K562 (cell line): ENCODE results near the gene STK11. TPM values are rescaled to one million over a fixed set of nuclear protein-coding genes. Genes with fewer than 3 reads are reported as not detected.

Source experiments
- BCL6 ChIP-seq: fragments of 250-450 bp; sonication (Bioruptor Pico); IDR thresholded peaks from 2 replicates; pipeline ENCODE4 v1.4.0; 2020
- CHD7 ChIP-seq: fragments of 200-600 bp; sonication (generic); IDR thresholded peaks from one replicate; pipeline ENCODE4 v1.6.1; 2012; ENCODE audit warnings: mild to moderate bottlenecking, low read depth, low read length, inconsistent platforms
- ETS2 ChIP-seq: IDR thresholded peaks from 2 replicates; pipeline ENCODE4 v1.6.1; 2016; ENCODE audit warnings: borderline replicate concordance, missing genetic modification characterization, mild to moderate bottlenecking, moderate library complexity, missing compliant biosample characterization; ENCODE audit not compliant: poor library complexity, severe bottlenecking
- HOXB6 ChIP-seq: fragments of 250-450 bp; sonication (Bioruptor Pico); IDR thresholded peaks from 2 replicates; pipeline ENCODE4 v1.5.1; 2022; ENCODE audit warnings: mild to moderate bottlenecking, borderline replicate concordance
- JUNB ChIP-seq: fragments of 450-650 bp; formaldehyde crosslinking; conservative IDR thresholded peaks from 2 replicates; pipeline ENCODE4 v1.4.0; 2020; ENCODE audit warnings: mild to moderate bottlenecking
- MTA3 ChIP-seq: fragments of 450-650 bp; formaldehyde crosslinking; IDR thresholded peaks from 2 replicates; pipeline ENCODE4 v1.6.1; 2017; ENCODE audit warnings: mild to moderate bottlenecking, borderline replicate concordance
- NELFE ChIP-seq: IDR thresholded peaks from 2 replicates; pipeline ENCODE4 v1.6.1; 2011; ENCODE audit warnings: mild to moderate bottlenecking; ENCODE audit not compliant: insufficient read depth, insufficient read length
- SMARCA4 ChIP-seq: fragments of 450-650 bp; IDR thresholded peaks from 2 replicates; pipeline ENCODE4 v1.6.1; 2016
- TRIM25 ChIP-seq: fragments of 450-650 bp; IDR thresholded peaks from 2 replicates; pipeline ENCODE4 v1.7.0; 2016; ENCODE audit warnings: borderline replicate concordance
- ZBTB8A ChIP-seq: fragments of 450-650 bp; IDR thresholded peaks from 2 replicates; pipeline ENCODE4 v1.6.1; 2018; ENCODE audit warnings: mild to moderate bottlenecking, moderate library complexity; ENCODE audit not compliant: partially characterized antibody
- ZKSCAN1 ChIP-seq: fragments of 150-350 bp; IDR thresholded peaks from 2 replicates; pipeline ENCODE4 v1.6.1; 2016; ENCODE audit warnings: low read depth, low read length
- ZNF274 ChIP-seq: IDR thresholded peaks from 2 replicates; pipeline ENCODE4 v1.6.1; 2011; ENCODE audit warnings: low read depth, mild to moderate bottlenecking, low read length, moderate library complexity, borderline replicate concordance
- ZNF436 ChIP-seq: fragments of 250-450, 450-650 bp; sonication (Bioruptor Pico); formaldehyde crosslinking; IDR thresholded peaks from 2 replicates; pipeline ENCODE4 v1.7.0; 2020; ENCODE audit warnings: mild to moderate bottlenecking
- ZNF668 ChIP-seq: fragments of 250-450 bp; sonication (Bioruptor Pico); IDR thresholded peaks from 2 replicates; pipeline ENCODE4 v1.8.0; 2022; ENCODE audit warnings: mild to moderate bottlenecking, inconsistent platforms
- ZNF764 ChIP-seq: fragments of 250-450 bp; sonication (Bioruptor Pico); IDR thresholded peaks from 2 replicates; pipeline ENCODE4 v1.4.0; 2020; ENCODE audit warnings: low read depth, mild to moderate bottlenecking, moderate library complexity
- polyA plus RNA-seq, 8 experiments: library from polyadenylated mRNA; depleted of rRNA in 4 of 8; stranded (reverse) in 5 of 8; unstranded in 3 of 8; fragments of >200 nt; fragmentation: Nextera tagmentation in 2 of 8; fragmentation: Illumina TruSeq in 1 of 8; extraction: Ambion mirVana in 2 of 8; extraction: Trizol in 1 of 8; gene quantifications; 2 replicates each; pipeline versions ENCODE4 v1.2.1 to v1.2.3, GENCODE V29; 2011 to 2014; ENCODE audit warnings: inconsistent platforms in 1 of 8, missing spikeins in 1 of 8
- total RNA-seq, 7 experiments: library from RNA; depleted of rRNA in 6 of 7; stranded (reverse); fragments of >200 nt in 6 of 7; fragmentation: Illumina TruSeq in 2 of 7; extraction: Trizol in 2 of 7; gene quantifications; 2 replicates each; pipeline versions ENCODE4 v1.2.1 to v1.2.3, GENCODE V29; 2011 to 2021; ENCODE audit warnings: low replicate concordance in 1 of 7

Gene STK11
- total and polyA plus RNA-seq, 9 of the 15 experiments (the other 6 are each of a cell fraction or from before 2014, with no cell fraction given): 0.15 to 96.5 (median 31.7) TPM

GRCh38 chr19:1239796-1240737 lies 34.5 kb downstream of the STK11 start (continued):
- TF ChIP-seq ZKSCAN1 (no peak), ZNF764 (no peak), ZBTB8A (no peak), MTA3 (peak; percentile 94; the same call in 1 of the 2 replicates), NELFE (no peak), ZNF274 (no peak), ZNF668 (CRISPR knock-in tag) (no peak), TRIM25 (no peak), ETS2 (tag) (no peak), CHD7 (no peak), SMARCA4 (no peak; the same call in 1 of the 2 replicates), ZNF436 (CRISPR knock-in tag) (no peak), BCL6 (CRISPR knock-in tag) (no peak), JUNB (peak; percentile 91), HOXB6 (CRISPR knock-in tag) (no peak)
